ENCODE data around the gene SLC9A8. TPM values are rescaled to one million over a fixed set of nuclear protein-coding genes. Genes with fewer than 3 reads are reported as not detected.
"Not testable (repeated sequence)": the region's sequence is repeated elsewhere in the genome, so short reads cannot be mapped to it uniquely, and the experiment has no call there.

The SLC9A8 gene
- total RNA-seq, 1 donor from 2014 or later, result 6.2 TPM

DNA sequence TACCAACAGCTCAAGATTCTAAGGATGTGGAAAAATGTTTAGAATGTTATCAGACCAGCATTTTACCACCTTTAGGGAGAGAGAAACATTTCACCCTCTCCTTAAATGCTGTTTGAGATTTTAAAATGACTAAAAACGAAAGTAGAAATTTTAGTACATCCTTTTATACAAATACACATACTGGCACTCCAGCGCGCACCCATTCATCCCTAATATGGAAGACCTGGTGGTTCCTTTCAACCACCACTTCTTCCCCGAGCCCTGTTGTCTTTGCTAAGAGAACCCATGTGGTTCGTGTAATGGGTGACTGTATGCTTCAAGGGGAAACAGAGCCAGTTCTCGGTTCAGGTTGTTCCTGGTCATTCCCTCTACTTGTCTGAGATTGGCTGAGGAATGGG, 81.4 kb downstream of the SLC9A8 start:
- no peak for FAIRE-seq

DNA sequence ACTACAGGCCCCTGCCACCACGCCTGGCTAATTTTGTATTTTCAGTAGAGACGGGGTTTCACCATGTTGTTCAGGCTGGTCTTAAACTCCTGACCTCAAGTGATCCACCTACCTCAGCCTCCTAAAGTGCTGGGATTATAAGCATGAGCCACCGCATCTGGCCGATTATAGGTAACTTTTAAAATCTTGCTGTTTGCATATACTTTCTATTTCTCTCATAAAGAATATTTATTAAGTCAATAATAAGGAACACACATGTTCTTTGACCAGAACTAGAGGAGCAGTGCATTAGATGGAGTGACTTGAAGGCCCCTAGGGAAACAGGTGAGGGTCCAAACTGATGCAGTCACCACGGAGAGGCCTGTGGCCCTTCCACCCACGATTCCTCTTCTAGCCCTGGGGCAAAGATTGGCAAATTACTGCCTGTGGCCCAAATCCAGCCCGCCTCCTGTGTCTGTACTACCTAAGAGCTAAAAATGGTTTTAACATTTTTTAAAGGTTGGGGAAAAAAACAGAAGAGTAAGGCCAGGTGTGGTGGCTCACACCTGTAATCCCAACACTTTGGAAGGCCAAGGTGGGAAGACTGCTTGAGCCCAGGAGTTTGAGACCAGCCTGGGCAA, 83.0 kb downstream of the SLC9A8 start:
- H3K27me3 ChIP-seq (ENCODE audit: insufficient read depth, low read length); FAIRE-seq; H3K36me3 ChIP-seq (ENCODE audit: insufficient read depth, low read length); H3K36me3 Mint-ChIP-seq (ENCODE audit: low read depth, unreplicated experiment); DNase-seq (ENCODE audit: low read depth); H3K9me3 Mint-ChIP-seq (ENCODE audit: unreplicated experiment); H3K4me2 ChIP-seq (ENCODE audit: low read length); H2AFZ ChIP-seq (ENCODE audit: low read depth, low read length); H3K4me3 ChIP-seq (ENCODE audit: insufficient read depth, low read depth, low read length); H3K27me3 Mint-ChIP-seq (ENCODE audit: low read depth, unreplicated experiment); H3K9ac ChIP-seq (ENCODE audit: low read length); H3K27ac Mint-ChIP-seq (ENCODE audit: unreplicated experiment); H3K27ac ChIP-seq (ENCODE audit: low read depth, low read length); H3K9me3 ChIP-seq (ENCODE audit: insufficient read depth, low read depth, low read length); H3K4me3 Mint-ChIP-seq (ENCODE audit: unreplicated experiment); H4K20me1 ChIP-seq (ENCODE audit: insufficient read depth, low read length); H3K79me2 ChIP-seq (ENCODE audit: insufficient read depth, low read length): not testable (repeated sequence)
- peaks cover 14% of the 10 kb centered on the region for H3K4me1 ChIP-seq (ENCODE audit: insufficient read depth, low read length)
- peaks cover 16% of the 10 kb centered on the region for H3K4me1 Mint-ChIP-seq (ENCODE audit: low read depth, unreplicated experiment)

More for the DNA sequence above, 81.4 kb downstream of the SLC9A8 start:
- Histone ChIP-seq H4K20me1 (ENCODE audit: insufficient read depth, low read length) (peaks cover 2% of the 10 kb centered on the region), H3K4me2 (ENCODE audit: low read length) (no peak overlapping the region), H3K36me3 (ENCODE audit: insufficient read depth, low read length) (no peaks in the 10 kb centered on the region), H3K4me3 (ENCODE audit: insufficient read depth, low read depth, low read length) (no peak overlapping the region), H3K9me3 (ENCODE audit: insufficient read depth, low read depth, low read length) (no peaks in the 10 kb centered on the region), H3K9ac (ENCODE audit: low read length) (no peak overlapping the region), H3K27me3 (ENCODE audit: insufficient read depth, low read length) (no peaks in the 10 kb centered on the region), H3K4me1 (ENCODE audit: insufficient read depth, low read length) (peaks cover 16% of the 10 kb centered on the region), H3K79me2 (ENCODE audit: insufficient read depth, low read length) (no peaks in the 10 kb centered on the region), H3K27ac (ENCODE audit: low read depth, low read length) (no peak overlapping the region), H2AFZ (ENCODE audit: low read depth, low read length) (no peak overlapping the region)
- TF ChIP-seq EZH2 (IDR thresholded peaks at IDR 0.05; ENCODE audit: insufficient read depth, low read length), result no peak
- TF ChIP-seq, protein P1, sequence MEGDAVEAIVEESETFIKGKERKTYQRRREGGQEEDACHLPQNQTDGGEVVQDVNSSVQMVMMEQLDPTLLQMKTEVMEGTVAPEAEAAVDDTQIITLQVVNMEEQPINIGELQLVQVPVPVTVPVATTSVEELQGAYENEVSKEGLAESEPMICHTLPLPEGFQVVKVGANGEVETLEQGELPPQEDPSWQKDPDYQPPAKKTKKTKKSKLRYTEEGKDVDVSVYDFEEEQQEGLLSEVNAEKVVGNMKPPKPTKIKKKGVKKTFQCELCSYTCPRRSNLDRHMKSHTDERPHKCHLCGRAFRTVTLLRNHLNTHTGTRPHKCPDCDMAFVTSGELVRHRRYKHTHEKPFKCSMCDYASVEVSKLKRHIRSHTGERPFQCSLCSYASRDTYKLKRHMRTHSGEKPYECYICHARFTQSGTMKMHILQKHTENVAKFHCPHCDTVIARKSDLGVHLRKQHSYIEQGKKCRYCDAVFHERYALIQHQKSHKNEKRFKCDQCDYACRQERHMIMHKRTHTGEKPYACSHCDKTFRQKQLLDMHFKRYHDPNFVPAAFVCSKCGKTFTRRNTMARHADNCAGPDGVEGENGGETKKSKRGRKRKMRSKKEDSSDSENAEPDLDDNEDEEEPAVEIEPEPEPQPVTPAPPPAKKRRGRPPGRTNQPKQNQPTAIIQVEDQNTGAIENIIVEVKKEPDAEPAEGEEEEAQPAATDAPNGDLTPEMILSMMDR (IDR thresholded peaks at IDR 0.05; ENCODE audit: insufficient read depth, low read depth, low read length), result no peak
- peaks cover 1% of the 10 kb centered on the region for H3K9me3 Mint-ChIP-seq (ENCODE audit: unreplicated experiment)
- peak overlapping the region; percentile 34 for H3K27ac Mint-ChIP-seq (ENCODE audit: unreplicated experiment)
- DNase-seq (ENCODE audit: low read depth), result no peak
- peaks cover 27% of the 10 kb centered on the region for H3K4me1 Mint-ChIP-seq (ENCODE audit: low read depth, unreplicated experiment)
- H3K27me3 Mint-ChIP-seq (ENCODE audit: low read depth, unreplicated experiment), result no peaks in the 10 kb centered on the region
- peak overlapping the region; percentile 40 for H3K4me3 Mint-ChIP-seq (ENCODE audit: unreplicated experiment)
- no peaks in the 10 kb centered on the region for H3K36me3 Mint-ChIP-seq (ENCODE audit: low read depth, unreplicated experiment)

DNA sequence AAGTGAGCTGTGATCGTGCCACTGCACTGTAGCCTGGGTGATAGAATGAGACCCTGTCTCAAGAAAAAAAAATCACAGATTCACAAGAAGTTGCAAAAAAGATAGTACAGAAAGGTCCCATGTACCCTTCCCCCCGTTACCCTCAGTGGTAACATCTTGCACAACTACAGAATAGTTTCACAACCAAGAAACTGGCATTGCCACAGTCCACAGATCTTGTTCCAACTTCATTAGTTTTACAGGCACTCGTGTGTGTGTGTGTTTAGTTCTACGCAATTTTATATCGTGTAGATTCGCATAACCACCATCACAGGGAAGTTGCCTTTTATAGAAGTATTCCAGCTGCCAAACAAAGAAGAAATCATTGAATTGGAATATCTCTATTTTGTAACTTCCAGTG, 83.6 kb downstream of the SLC9A8 start:
- Mint-ChIP-seq H3K36me3 (ENCODE audit: low read depth, unreplicated experiment) (no peaks in the 10 kb centered on the region), H3K4me1 (ENCODE audit: low read depth, unreplicated experiment) (peaks cover 13% of the 10 kb centered on the region), H3K9me3 (ENCODE audit: unreplicated experiment) (no peaks in the 10 kb centered on the region), H3K4me3 (ENCODE audit: unreplicated experiment) (no peak overlapping the region), H3K27ac (ENCODE audit: unreplicated experiment) (no peak overlapping the region), H3K27me3 (ENCODE audit: low read depth, unreplicated experiment) (no peaks in the 10 kb centered on the region)
- no peak for TF ChIP-seq EZH2 (IDR thresholded peaks at IDR 0.05; ENCODE audit: insufficient read depth, low read length)
- TF ChIP-seq, protein P1 (IDR thresholded peaks at IDR 0.05; ENCODE audit: insufficient read depth, low read depth, low read length), result no peak
- H3K79me2 ChIP-seq (ENCODE audit: insufficient read depth, low read length), result no peaks in the 10 kb centered on the region
- FAIRE-seq (no peak), DNase-seq (ENCODE audit: low read depth) (no peak)
- H3K4me1 ChIP-seq (ENCODE audit: insufficient read depth, low read length), result peaks cover 8% of the 10 kb centered on the region
- H3K27me3 ChIP-seq (ENCODE audit: insufficient read depth, low read length), result no peaks in the 10 kb centered on the region
- no peak overlapping the region for H3K9ac ChIP-seq (ENCODE audit: low read length)
- H4K20me1 ChIP-seq (ENCODE audit: insufficient read depth, low read length), result no peaks in the 10 kb centered on the region
- H3K9me3 ChIP-seq (ENCODE audit: insufficient read depth, low read depth, low read length), result no peaks in the 10 kb centered on the region
- H2AFZ ChIP-seq (ENCODE audit: low read depth, low read length), result no peak overlapping the region
- H3K36me3 ChIP-seq (ENCODE audit: insufficient read depth, low read length), result no peaks in the 10 kb centered on the region
- H3K4me2 ChIP-seq (ENCODE audit: low read length), result no peak overlapping the region
- no peak overlapping the region for H3K4me3 ChIP-seq (ENCODE audit: insufficient read depth, low read depth, low read length)
- no peak overlapping the region for H3K27ac ChIP-seq (ENCODE audit: low read depth, low read length)

Data from astrocyte (in vitro differentiated cells and primary cell).